ENCODE results near the gene PIAS4.

DNA sequence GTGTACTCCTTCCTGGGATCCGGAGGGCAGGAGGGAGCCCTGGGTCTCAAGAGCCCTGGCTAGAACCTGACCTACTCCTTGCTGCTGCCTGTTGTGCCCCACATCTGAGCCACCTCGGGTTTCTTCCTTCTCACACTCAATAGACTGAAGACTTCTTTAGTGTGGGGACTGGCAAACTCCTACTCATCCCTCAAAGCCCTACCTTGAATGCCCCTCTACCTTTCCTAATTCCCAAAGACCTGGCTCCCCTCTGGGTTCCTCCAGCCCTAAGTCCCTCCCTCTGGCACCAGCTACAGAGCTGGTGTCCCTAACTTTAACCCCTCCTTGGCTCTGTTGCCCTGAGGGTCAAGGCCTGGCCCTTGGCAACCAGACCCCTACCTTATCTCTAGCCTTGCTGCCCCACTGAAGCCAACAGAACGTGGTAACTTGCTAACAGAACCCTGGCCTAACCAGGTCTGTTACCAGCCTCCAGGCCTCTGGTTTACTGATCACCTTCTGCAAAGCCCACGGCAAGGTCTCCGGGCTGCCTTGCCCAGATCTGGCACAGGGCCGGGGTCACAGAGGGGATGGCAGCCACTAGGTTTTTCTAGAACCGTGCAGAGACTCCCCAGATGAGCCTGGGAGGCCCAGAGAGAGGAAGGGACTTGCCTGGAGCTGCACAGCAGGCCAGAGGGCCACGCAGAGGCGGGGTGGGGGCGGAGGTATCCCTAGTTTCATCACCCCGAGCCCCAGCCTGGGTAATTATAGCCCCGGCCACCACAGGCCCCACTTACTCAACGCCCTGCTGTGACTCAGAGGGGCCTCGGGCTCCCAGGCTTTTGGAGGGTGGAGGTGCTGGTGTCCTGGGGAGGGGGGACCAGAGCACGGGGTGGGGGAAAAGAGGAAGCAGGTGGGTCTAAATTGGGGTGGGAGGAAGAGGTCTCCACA lies 43.9 kb downstream of the PIAS4 start:
- no peak for TF ChIP-seq ZNF670 (tag by site-specific recombination; IDR thresholded peaks at IDR 0.05; ENCODE audit: low read depth)
- TF ChIP-seq CTCF (tag by site-specific recombination; IDR thresholded peaks at IDR 0.05), result no peak
- TF ChIP-seq ZFP69B (tag by site-specific recombination; IDR thresholded peaks at IDR 0.05), result no peak
- no peak for TF ChIP-seq REST (tag by site-specific recombination; IDR thresholded peaks at IDR 0.05)
- TF ChIP-seq ZNF623 (tag by site-specific recombination; IDR thresholded peaks at IDR 0.05), result no peak
- TF ChIP-seq ZNF391 (tag by site-specific recombination; IDR thresholded peaks at IDR 0.05; ENCODE audit: borderline replicate concordance, low read depth), result no peak
- no peak for TF ChIP-seq ZNF510 (tag by site-specific recombination; IDR thresholded peaks at IDR 0.05; ENCODE audit: insufficient replicate concordance)
- no peak for TF ChIP-seq GLIS2 (tag by site-specific recombination; IDR thresholded peaks at IDR 0.05)
- no peak for TF ChIP-seq KLF9 (tag by site-specific recombination; IDR thresholded peaks at IDR 0.05; ENCODE audit: low read depth)
- TF ChIP-seq, protein P1, sequence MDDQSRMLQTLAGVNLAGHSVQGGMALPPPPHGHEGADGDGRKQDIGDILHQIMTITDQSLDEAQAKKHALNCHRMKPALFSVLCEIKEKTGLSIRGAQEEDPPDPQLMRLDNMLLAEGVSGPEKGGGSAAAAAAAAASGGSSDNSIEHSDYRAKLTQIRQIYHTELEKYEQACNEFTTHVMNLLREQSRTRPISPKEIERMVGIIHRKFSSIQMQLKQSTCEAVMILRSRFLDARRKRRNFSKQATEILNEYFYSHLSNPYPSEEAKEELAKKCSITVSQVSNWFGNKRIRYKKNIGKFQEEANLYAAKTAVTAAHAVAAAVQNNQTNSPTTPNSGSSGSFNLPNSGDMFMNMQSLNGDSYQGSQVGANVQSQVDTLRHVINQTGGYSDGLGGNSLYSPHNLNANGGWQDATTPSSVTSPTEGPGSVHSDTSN (CRISPR knock-in tag; IDR thresholded peaks at IDR 0.05), result no peak
- TF ChIP-seq, protein P2, sequence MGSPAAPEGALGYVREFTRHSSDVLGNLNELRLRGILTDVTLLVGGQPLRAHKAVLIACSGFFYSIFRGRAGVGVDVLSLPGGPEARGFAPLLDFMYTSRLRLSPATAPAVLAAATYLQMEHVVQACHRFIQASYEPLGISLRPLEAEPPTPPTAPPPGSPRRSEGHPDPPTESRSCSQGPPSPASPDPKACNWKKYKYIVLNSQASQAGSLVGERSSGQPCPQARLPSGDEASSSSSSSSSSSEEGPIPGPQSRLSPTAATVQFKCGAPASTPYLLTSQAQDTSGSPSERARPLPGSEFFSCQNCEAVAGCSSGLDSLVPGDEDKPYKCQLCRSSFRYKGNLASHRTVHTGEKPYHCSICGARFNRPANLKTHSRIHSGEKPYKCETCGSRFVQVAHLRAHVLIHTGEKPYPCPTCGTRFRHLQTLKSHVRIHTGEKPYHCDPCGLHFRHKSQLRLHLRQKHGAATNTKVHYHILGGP (tag by site-specific recombination; IDR thresholded peaks at IDR 0.05), result no peak

All from HEK293 (cell line).